Embryonic facial prominence (tissue), 1 donor: ENCODE data around the gene NDUFC2.
"Not testable (repeated sequence)": the region's sequence is repeated elsewhere in the genome, so short reads cannot be mapped to it uniquely, and the experiment has no call there.

ENCODE experiments used
- DNase-seq: peaks from one replicate; pipeline ENCODE4 v3.0.0-alpha.2; 2016; ENCODE audit errors: extremely low spot score

NDUFC2 gene

DNA sequence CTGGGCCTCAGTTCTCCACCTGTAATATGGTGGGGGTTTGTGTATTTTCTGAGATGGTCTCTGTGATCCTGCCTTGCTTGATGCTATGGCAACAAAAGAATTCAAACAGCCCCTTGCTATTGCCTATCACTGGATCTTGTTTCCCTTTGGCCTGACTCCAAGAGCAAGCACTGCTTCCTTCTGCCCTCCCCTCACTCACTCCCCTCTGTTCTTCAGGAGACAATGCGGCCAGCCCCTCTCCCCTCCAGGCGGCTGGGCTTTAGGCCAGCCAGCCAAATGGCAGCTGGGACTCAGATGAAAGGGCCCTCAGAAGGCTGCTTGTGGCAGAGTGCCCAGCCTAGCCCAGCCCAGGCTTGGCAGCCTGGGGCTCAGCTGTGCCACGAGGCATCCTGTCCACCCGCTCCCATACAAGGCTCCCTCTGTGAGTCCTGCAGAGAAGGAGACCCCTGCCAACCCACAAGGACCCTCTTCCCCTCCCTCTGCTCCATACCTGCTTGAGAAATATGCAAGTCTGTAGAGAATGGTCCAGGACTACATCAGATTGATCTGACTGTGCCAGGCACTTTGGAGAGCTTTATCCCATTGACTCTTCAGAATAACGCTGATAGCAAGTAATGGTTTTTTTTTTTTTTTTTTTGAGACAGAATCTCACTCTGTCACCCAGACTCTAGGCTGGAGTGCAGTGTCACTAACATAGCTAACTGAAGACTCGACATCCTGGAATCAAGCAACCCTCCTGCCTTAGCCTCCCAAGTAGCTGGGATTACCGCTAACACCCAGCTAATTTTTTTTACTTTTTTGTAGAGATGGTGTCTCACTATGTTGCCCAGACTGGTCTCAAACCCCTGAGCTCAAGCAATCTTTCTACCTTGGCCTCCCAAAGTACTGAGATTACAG is 49.0 kb downstream of the NDUFC2 start:
- peak; percentile 94 for DNase-seq

DNA sequence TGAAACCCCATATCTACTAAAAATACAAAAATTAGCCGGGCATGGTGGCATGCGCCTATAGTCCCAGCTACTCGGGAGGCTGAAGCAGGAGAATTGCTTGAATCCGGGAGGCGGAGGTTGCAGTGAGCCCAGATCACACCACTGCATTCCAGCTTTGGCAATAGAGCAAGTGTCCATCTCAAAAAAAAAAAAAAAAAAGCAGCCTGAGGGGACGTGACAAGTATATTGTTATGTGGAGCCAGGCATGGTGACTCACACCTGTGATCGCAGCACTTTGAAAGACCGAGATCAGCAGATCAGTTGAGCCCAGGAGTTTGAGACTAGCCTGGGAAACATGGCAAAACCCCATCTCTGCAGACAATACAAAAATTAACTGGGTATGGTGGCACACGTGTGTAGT is 51.2 kb downstream of the NDUFC2 start:
- DNase-seq, result not testable (repeated sequence)

DNA sequence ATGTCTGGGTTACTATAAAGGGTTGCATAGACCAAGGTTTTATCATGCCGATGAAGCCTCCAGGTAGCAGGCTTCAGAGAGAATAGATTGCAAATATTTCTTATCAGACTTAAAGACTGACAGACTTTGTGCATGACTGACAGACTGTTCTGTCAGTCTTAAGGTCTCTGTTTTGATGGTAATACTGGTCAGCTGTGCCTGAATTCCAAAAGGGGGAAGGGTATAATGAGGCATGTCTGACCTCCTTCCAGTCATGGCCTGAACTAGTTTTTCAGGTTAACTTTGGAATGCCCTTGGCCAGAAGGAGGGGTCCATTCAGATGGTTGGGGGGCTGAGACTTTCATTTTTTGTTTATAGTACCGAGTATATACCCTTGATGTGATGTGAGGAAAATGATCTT is 51.9 kb downstream of the NDUFC2 start:
- no peak for DNase-seq

DNA sequence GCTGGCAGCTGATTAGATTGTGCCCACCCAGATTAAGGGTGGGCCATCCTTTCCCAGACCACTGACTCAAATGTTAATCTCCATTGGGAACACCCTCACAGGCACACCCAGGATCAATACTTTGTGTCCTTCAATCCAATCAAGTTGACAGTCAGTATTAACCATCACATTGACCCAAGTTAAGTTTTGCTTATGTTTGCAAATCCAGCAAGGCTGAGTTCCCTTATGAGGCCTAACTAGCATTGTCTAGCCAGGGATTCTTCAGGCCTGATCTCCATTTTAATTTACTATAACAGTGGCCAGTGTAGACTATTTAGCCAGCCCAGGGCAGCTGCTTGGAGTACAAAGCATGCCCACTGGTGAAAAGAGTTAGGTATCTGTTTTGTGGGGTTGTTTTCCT is 54.3 kb downstream of the NDUFC2 start:
- DNase-seq, result no peak

DNA sequence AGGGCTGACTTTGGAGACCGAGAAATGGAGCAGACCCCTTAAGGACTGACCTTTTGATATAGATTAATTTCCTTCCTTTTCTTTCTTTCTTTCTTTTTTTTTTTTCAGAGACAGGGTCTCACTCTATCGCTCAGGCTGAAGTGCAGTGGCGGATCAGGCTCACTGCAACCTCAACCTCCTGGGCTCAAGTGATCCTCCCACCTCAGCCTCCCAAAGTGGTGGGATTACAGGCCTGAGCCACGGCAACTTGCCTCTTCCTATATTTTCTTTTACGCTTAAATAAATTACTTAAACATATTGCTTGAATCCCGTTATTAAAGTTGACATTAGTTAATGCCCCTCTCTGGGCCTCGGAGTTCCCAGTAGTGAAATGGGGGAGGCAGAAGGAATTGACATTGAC is 56.2 kb downstream of the NDUFC2 start:
- no peak for DNase-seq

DNA sequence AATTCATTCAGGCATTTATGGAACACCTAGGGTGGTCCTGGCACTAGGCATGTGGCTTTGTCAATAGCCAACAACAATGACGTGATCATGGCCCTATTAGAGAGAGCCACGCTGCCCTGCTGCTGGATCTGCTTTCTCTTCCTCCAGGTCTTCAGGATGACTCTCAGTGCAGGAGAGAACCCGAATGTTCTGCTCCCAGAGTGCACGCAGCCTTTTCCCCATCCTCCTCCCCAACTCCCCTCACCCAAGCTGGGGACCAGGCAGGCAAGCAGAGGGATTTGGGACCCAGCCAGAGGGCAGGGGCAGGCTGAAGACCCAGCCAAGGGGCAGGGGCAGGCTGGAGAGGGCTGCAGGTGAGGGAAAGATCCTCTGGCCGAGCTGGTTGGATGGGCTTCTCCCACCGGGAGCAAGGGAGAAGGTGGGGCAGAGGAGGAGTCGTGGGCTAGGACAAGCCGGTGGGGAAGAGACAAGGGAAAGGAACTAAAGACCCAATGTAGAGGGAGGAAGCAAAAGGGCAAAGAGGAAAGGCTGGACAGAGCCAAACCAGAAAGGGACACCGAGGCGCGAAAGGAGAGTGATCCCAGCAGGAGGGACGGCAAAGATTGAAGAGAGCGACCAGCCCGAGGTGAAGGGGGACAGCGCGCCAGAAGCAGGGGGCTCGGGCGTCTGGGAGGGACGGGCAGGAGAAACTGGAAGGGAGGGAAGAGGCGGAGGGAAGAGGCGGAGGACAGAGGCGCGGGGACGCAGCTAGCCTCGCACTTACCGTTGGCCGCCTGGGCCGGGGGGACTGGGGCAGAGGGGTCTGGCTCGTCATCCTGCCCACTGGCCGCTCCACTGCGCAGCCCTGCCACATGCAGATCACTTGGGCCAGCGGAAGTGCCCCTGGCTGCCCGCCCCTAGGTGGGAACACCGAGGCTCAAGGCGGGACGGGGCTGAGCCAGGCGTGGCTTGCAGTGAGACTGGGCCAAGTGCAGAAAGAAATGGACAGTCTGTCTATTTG is 57.0 kb downstream of the NDUFC2 start, which contains the start of gene KCTD14:
KCTD14 (minus strand) TSS at position 880 of the 1,000 bp plus-strand sequence; CDS start at position 853, 27 bp downstream.
- DNase-seq, result peak; percentile 57

DNA sequence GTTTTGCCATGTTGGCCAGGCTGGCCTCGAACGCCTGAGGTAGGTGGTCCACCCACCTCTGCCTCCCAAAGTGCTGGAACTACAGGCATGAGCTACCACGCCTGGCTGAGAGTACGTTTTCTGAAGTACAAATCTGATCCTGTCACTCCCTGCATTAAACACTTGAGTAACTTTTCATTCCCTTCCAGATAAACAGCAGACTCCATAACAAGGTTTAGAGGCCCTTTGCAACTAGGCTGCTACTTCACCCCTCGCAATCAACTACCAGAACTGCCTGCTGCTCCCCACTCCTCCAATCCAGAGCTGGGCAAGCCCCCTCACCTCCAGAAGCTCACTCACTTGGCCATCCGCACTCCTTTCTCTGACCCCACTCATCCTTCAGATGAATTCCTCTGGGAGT is 58.1 kb downstream of the NDUFC2 start:
- no peak for DNase-seq

DNA sequence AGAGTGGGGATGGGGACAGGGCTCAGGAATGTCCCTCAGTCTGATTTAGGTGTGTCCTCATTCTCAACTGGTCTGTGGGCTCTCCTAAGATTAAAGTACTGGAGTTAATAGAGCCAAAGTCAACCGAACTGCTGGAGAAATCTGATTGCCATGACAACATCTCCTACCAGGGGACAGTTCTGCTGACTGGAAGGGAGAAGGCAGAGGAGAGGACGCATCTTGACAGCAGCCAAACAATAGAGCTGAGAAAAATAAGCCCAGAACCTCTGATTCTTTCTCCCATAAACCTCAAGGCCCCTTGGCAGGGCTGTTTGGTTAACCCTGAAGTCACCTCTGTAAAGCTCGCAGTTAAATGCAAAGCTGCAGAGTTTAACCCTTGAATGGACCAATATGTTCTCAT is 59.4 kb downstream of the NDUFC2 start:
- no peak for DNase-seq

DNA sequence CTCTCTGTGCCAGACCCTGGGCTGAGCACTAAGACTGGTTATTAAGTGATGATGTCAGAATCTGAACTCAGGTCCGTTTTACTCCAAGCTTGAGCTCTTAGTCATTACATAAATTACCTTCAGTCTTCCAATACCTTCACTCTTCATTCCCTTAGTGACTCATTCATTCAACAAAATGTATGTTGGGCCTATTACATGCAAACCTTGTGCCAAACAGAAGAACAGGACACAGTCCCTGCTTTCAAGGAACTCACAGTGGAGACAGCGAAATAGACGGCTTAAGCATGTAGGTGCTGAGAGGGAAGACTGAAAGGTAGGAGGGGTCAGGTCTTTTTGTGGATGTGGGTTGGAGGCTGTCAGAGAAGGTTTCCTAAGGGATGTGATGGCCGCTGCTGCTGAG is 59.9 kb downstream of the NDUFC2 start:
- DNase-seq, result no peak
